ENCODE measurements around the gene TBC1D24. TPM values are rescaled to one million over a fixed set of nuclear protein-coding genes. Genes with fewer than 3 reads are reported as not detected.

TBC1D24 gene
- total RNA-seq, 2 donors from 2014 or later, result 8.4 to 15.8 TPM

DNA sequence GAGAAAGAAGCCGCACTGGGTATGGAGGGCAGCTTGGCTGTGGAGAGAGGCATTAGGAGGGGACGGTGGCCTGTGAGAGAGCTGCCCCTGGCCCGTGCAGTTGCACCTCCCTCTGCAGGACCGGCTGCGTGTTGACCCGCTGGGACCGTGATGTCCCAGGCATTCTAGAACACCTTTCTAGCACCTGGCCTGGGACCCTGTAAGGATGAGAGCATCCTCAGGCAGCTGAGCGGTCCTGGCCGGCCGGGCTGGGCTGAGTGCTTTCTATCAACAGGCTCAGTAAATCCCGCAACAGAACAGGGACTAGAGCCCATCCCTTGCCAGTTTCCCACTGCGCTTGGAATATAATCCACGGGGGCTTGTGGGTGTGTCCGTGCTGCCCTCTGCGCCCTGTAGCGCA, 14.7 kb downstream of the TBC1D24 start:
- no peaks in the 10 kb centered on the region for H3K36me3 ChIP-seq
- peaks cover 7% of the 10 kb centered on the region for H3K4me1 ChIP-seq
- no peaks in the 10 kb centered on the region for H3K27me3 ChIP-seq
- H3K9me3 ChIP-seq, result no peaks in the 10 kb centered on the region
- no peak for DNase-seq
- intact Hi-C loops (cut with DNase I), result no loop called here
- no peak overlapping the region for H3K9ac ChIP-seq (ENCODE audit: low read depth in 2 of 2, low read length in 2 of 2)
- no peak overlapping the region for H3K27ac ChIP-seq
- TF ChIP-seq, protein P1, sequence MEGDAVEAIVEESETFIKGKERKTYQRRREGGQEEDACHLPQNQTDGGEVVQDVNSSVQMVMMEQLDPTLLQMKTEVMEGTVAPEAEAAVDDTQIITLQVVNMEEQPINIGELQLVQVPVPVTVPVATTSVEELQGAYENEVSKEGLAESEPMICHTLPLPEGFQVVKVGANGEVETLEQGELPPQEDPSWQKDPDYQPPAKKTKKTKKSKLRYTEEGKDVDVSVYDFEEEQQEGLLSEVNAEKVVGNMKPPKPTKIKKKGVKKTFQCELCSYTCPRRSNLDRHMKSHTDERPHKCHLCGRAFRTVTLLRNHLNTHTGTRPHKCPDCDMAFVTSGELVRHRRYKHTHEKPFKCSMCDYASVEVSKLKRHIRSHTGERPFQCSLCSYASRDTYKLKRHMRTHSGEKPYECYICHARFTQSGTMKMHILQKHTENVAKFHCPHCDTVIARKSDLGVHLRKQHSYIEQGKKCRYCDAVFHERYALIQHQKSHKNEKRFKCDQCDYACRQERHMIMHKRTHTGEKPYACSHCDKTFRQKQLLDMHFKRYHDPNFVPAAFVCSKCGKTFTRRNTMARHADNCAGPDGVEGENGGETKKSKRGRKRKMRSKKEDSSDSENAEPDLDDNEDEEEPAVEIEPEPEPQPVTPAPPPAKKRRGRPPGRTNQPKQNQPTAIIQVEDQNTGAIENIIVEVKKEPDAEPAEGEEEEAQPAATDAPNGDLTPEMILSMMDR (IDR thresholded peaks at IDR 0.05), result no peak
- H3K4me3 ChIP-seq, result no peak overlapping the region

DNA sequence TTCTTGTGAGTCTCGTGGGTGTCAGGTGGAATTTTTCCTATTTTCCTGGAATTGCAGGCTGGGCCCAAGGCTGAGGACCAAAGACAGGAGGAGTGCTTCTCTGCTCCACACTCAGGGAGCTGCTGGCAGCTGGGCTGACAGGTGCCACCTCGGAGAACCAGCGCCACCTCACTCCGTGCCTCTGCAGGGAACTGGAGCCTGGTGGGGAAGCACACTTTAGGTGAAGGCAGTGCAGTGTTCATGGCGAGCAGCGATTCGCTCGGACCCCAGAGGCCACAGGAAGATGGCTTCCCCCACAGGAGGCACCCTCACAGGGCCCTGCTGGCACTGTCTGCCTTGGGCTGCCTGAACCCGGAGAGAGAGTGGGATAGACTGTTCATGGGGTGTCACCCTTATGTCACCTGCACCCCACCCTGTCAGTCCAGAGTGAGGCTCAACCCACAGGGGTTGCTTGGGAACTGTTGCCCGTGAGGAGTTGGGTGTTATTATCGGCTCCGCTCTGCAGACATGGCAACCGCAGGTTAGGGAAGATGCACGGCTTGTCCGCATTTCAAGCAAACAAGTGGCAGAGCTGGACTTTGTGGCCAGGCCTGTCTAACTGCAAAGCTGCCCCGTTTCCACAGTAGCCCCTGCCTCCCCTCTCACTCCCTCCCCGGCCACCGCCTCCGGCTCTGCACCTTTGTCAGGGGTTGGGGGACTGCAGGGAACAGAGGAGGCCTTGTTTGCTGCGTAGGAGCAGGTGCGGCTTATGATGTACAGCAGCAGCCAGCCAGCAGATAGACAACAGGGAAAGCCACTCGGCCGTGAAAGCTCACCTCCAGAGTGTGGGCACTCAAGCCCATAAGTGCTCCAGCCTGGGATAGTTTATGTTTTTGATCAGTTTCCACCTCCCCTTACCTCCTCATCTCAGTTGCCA, 15.5 kb downstream of the TBC1D24 start:
- Histone ChIP-seq H3K27me3 (no peaks in the 10 kb centered on the region), H3K9ac (ENCODE audit: low read depth in 2 of 2, low read length in 2 of 2) (no peak overlapping the region), H3K9me3 (no peaks in the 10 kb centered on the region), H3K4me3 (no peak overlapping the region), H3K36me3 (no peaks in the 10 kb centered on the region), H3K27ac (no peak overlapping the region), H3K4me1 (peaks cover 7% of the 10 kb centered on the region)
- intact Hi-C loops (cut with DNase I), result no loop called here
- TF ChIP-seq, protein P1 (IDR thresholded peaks at IDR 0.05), result no peak
- DNase-seq, result no peak

DNA sequence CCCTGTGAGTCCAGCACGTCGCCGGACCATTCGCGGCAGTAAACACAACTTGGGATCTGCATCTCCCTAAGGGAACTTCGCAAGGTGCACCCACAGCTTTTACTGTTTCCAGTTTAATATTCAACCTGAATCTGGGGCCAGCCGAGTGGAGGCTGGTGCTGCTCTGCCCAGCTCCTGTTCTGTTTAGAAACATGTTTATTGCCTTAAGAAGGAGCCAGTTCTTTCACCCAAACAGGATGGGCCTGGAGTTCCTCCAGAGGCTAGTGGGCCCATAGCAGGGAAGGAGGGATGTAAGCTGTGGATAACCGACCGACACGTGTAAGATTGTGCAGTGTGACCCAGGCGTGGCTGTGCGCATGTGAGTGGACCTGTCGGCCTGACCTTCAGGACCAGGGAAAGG, 17.4 kb downstream of the TBC1D24 start:
- Histone ChIP-seq H3K27me3 (no peaks in the 10 kb centered on the region), H3K4me3 (no peak overlapping the region), H3K4me1 (peaks cover 7% of the 10 kb centered on the region), H3K27ac (no peak overlapping the region), H3K9ac (ENCODE audit: low read depth in 2 of 2, low read length in 2 of 2) (no peak overlapping the region), H3K36me3 (no peaks in the 10 kb centered on the region), H3K9me3 (no peaks in the 10 kb centered on the region)
- no peak for DNase-seq
- TF ChIP-seq, protein P1 (IDR thresholded peaks at IDR 0.05), result no peak
- intact Hi-C loops (cut with DNase I), result no loop called here

GRCh38 chr16:2493605-2494004, 18.7 kb downstream of the TBC1D24 start:
- Histone ChIP-seq H3K4me1 (peaks cover 7% of the 10 kb centered on the region), H3K27me3 (no peaks in the 10 kb centered on the region), H3K9me3 (no peaks in the 10 kb centered on the region), H3K36me3 (no peaks in the 10 kb centered on the region), H3K27ac (no peak overlapping the region), H3K4me3 (no peak overlapping the region), H3K9ac (ENCODE audit: low read depth in 2 of 2, low read length in 2 of 2) (no peak overlapping the region)
- intact Hi-C loops (cut with DNase I), result no loop called here
- TF ChIP-seq, protein P1 (IDR thresholded peaks at IDR 0.05), result no peak
- no peak for DNase-seq

GRCh38 chr16:2494616-2495015, 19.7 kb downstream of the TBC1D24 start:
- DNase-seq, result no peak
- no peak overlapping the region for H3K9ac ChIP-seq (ENCODE audit: low read depth in 2 of 2, low read length in 2 of 2)
- no peaks in the 10 kb centered on the region for H3K9me3 ChIP-seq
- no peaks in the 10 kb centered on the region for H3K27me3 ChIP-seq
- no peak overlapping the region for H3K27ac ChIP-seq
- no peak overlapping the region for H3K4me3 ChIP-seq
- peaks cover 7% of the 10 kb centered on the region for H3K4me1 ChIP-seq
- intact Hi-C loops (cut with DNase I), result loop anchor here (5.0 kb wide), 2 partner anchors 62 to 157 kb away; no protein-coding TSS in a partner anchor
- H3K36me3 ChIP-seq, result no peaks in the 10 kb centered on the region
- TF ChIP-seq, protein P1 (IDR thresholded peaks at IDR 0.05), result no peak

Data from colonic mucosa (tissue), 4 donors.